OCI-LY7 (cell line): ENCODE results near the gene ENAM.

Experiments
- CTCF ChIP-seq: fragments of 200-600 bp; sonication (generic); conservative IDR thresholded peaks from 2 replicates; pipeline ENCODE4 v1.5.1; 2014; ENCODE audit warnings: mild to moderate bottlenecking, antibody characterized with exemption, low read length, moderate library complexity, mixed read lengths
- EZH2phosphoT487 ChIP-seq: fragments of 200-600 bp; sonication (generic); IDR thresholded peaks from 2 replicates; pipeline ENCODE4 v1.6.1; 2018; ENCODE audit warnings: low read depth, borderline replicate concordance, mild to moderate bottlenecking, mixed run types, antibody characterized with exemption, low read length, moderate library complexity, mixed read lengths

GRCh38 chr4:70607334-70607853, 21.1 kb upstream of the ENAM start:
- TF ChIP-seq CTCF = no peak
- TF ChIP-seq EZH2phosphoT487 = no peak
